HepG2 (cell line): ENCODE measurements around the gene FAM167B. TPM values are rescaled to one million over a fixed set of nuclear protein-coding genes. Genes with fewer than 3 reads are reported as not detected.

ENCODE experiments used
- ATAC-seq: fragments of 200-7000 bp; cut with Tn5 transposase; 3 replicates; pipeline ENCODE4 v1.9.1; 2020; ENCODE audit warnings: mild to moderate bottlenecking, moderate library complexity
- BruUV-seq: library from RNA; stranded (reverse); fragments of 400-500 nt; replicated peaks from 2 replicates; lab custom pipeline; 2021; lab: Mats Ljungman, UMichigan
- CTCF ChIA-PET: fragments of 300-600 bp; formaldehyde crosslinking; extraction: SDS; loops from one replicate; lab custom pipeline; 2021; ENCODE audit warnings: low total read pairs, inconsistent platforms, low intra/inter-chr PET ratio; lab: Yijun Ruan, JAX
- POLR2A ChIA-PET: fragments of 350-600 bp; sonication (Branson Sonifier 250); formaldehyde crosslinking; loops from one replicate; lab custom pipeline; 2020; ENCODE audit warnings: antibody characterized with exemption, inconsistent platforms; lab: Yijun Ruan, JAX
- DNase-seq: peaks from one replicate; pipeline ENCODE4 v3.0.0-alpha.2; 2015; ENCODE audit warnings: low spot score
- FAIRE-seq: peaks from 3 replicates; lab custom pipeline; 2011; peaks lifted over from hg19 to GRCh38; lab: Jason Lieb, UNC
- H2AFZ ChIP-seq: one replicate; pipeline ENCODE4 v1.6.1; 2011; ENCODE audit warnings: low read length, inconsistent platforms
- H3K27ac ChIP-seq: fragments of 300-600 bp; 3 replicates; pipeline ENCODE4 v1.8.0; 2011; ENCODE audit warnings: mixed run types, mild to moderate bottlenecking, mixed read lengths, low read length, inconsistent platforms; ENCODE audit not compliant: insufficient read depth; ENCODE audit errors: extremely low read length
- H3K27me3 ChIP-seq, 2 experiments: fragments of 200-600 bp in 1 of 2; 2 replicates in 1 of 2; 3 replicates in 1 of 2; pipeline versions ENCODE4 v1.6.0 to v1.8.0; 2011; ENCODE audit warnings: low read length in 2 of 2, mild to moderate bottlenecking in 2 of 2, moderate library complexity in 2 of 2, inconsistent platforms in 1 of 2; ENCODE audit not compliant: insufficient read depth in 2 of 2, control insufficient read depth in 1 of 2
- H3K36me3 ChIP-seq, 2 experiments: fragments of 200-600 bp in 1 of 2; replicated peaks in 1 of 2; 2 replicates in 1 of 2; 3 replicates in 1 of 2; pipeline versions ENCODE4 v1.5.1 to v1.8.0; 2011; ENCODE audit warnings: low read length in 2 of 2, inconsistent platforms in 1 of 2; ENCODE audit not compliant: insufficient read depth in 2 of 2, control insufficient read depth in 1 of 2
- H3K4me1 ChIP-seq: 2 replicates; pipeline ENCODE4 v1.5.1; 2012; ENCODE audit warnings: low read length, inconsistent platforms; ENCODE audit not compliant: insufficient read depth
- H3K4me2 ChIP-seq: 2 replicates; pipeline ENCODE4 v1.6.0; 2011; ENCODE audit warnings: low read depth, low read length, inconsistent platforms
- H3K4me3 ChIP-seq, 3 experiments: fragments of 200-600 bp in 1 of 3; sonication (generic), shearing (Covaris generic) in 1 of 3; replicated peaks in 1 of 3; 2 replicates each; pipeline ENCODE4 v1.5.1; 2011 to 2016; ENCODE audit warnings: low read length in 3 of 3, inconsistent platforms in 2 of 3, low read depth in 2 of 3, mild to moderate bottlenecking in 2 of 3, control low read depth in 1 of 3, mixed read lengths in 1 of 3; ENCODE audit not compliant: insufficient read depth in 1 of 3
- H3K79me2 ChIP-seq: one replicate; pipeline ENCODE4 v1.6.1; 2011; ENCODE audit warnings: low read length, inconsistent platforms; ENCODE audit not compliant: insufficient read depth
- H3K9ac ChIP-seq: 2 replicates; pipeline ENCODE4 v1.6.0; 2011; ENCODE audit warnings: mild to moderate bottlenecking, low read depth, low read length, inconsistent platforms; ENCODE audit not compliant: insufficient read depth
- H3K9me3 ChIP-seq: 2 replicates; pipeline ENCODE4 v1.5.1; 2012; ENCODE audit warnings: mild to moderate bottlenecking, low read length
- H4K20me1 ChIP-seq: 2 replicates; pipeline ENCODE4 v1.6.0; 2011; ENCODE audit warnings: inconsistent platforms, mild to moderate bottlenecking, low read length, moderate library complexity; ENCODE audit not compliant: insufficient read depth
- BRF2 ChIP-seq: sonication (generic); formaldehyde crosslinking; IDR thresholded peaks from 2 replicates; pipeline ENCODE4 v1.8.1; 2022; ENCODE audit warnings: mild to moderate bottlenecking, missing genetic modification reagents
- HIVEP1 ChIP-seq: sonication (generic); formaldehyde crosslinking; IDR thresholded peaks from 2 replicates; pipeline ENCODE4 v1.4.0; 2020; ENCODE audit warnings: mild to moderate bottlenecking, missing genetic modification reagents
- PRDM10 ChIP-seq: sonication (generic); formaldehyde crosslinking; IDR thresholded peaks from 2 replicates; pipeline ENCODE4 v1.4.0; 2020; ENCODE audit warnings: low read depth, missing genetic modification reagents
- ZSCAN30 ChIP-seq: sonication (generic); formaldehyde crosslinking; IDR thresholded peaks from 2 replicates; pipeline ENCODE4 v1.5.0; 2020; ENCODE audit warnings: mild to moderate bottlenecking, missing genetic modification reagents
- WGBS: methylation state at CpG from one replicate; pipeline ENCODE4 v1.1.6; 2017; ENCODE audit warnings: low lambda C conversion rate; 5-methylcytosine and 5-hydroxymethylcytosine counted together
- in situ Hi-C: cut with HindIII; loops from 2 replicates; pipeline ENCODE4 v1.10.0; 2017; ENCODE audit warnings: low pct_unique_long_range_greater_than_20kb; ENCODE audit not compliant: extremely low pct_ligation_motif_present
- intact Hi-C: fragments of 100-400 bp; cut with micrococcal nuclease; formaldehyde crosslinking; loops from one replicate; pipeline ENCODE4 v1.10.0; 2022; ENCODE audit not compliant: unreplicated experiment
- polyA plus RNA-seq, 8 experiments: library from polyadenylated mRNA; depleted of rRNA in 3 of 8; stranded (reverse) in 7 of 8; unstranded in 1 of 8; fragments of >200 nt; fragmentation: Illumina TruSeq in 4 of 8; extraction: Trizol in 4 of 8; gene quantifications; 2 replicates each; pipeline versions ENCODE4 v1.2.1 to v1.2.3, GENCODE V29; 2011 to 2016; ENCODE audit warnings: low read depth in 4 of 8, missing spikeins in 1 of 8, mixed read lengths in 1 of 8; ENCODE audit not compliant: insufficient read depth in 1 of 8
- total RNA-seq, 5 experiments: library from RNA; depleted of rRNA; stranded (reverse); fragments of >200 nt; fragmentation: Illumina TruSeq; extraction: Trizol; gene quantifications; 2 replicates each; pipeline ENCODE4 v1.2.3, GENCODE V29; 2016; ENCODE audit warnings: low read depth in 1 of 5

FAM167B gene
- total and polyA plus RNA-seq, 2 of the 13 experiments (the other 11 are each of a cell fraction or from before 2014, with no cell fraction given), result 0.15 to 0.70 TPM

GRCh38 chr1:32221581-32221979 lies 25.4 kb upstream of the FAM167B start:
- Histone ChIP-seq H3K4me3 (peak overlapping the region; percentile 82 to 89 (median 85)), H3K4me2 (peak overlapping the region; percentile 91), H3K36me3 (peaks cover 13 to 27% of the 10 kb centered on the region in 2 experiments; a peak in 4 of 5 replicates), H3K9me3 (no peaks in the 10 kb centered on the region), H3K4me1 (peaks cover 29% of the 10 kb centered on the region), H3K9ac (peak overlapping the region; percentile 91), H2AFZ (no peak overlapping the region), H3K27me3 (no peaks in the 10 kb centered on the region; a peak in 2 of 5 replicates), H4K20me1 (no peaks in the 10 kb centered on the region; the same call in 1 of the 2 replicates), H3K27ac (peak overlapping the region; percentile 69), H3K79me2 (peaks cover 29% of the 10 kb centered on the region)
- TF ChIP-seq HIVEP1 (no peak), BRF2 (CRISPR knock-in tag) (0 out of 2 replicates have a peak, but pooled peaks have one; percentile 28), PRDM10 (0 out of 2 replicates have a peak, but pooled peaks have one; percentile 0), ZSCAN30 (CRISPR knock-in tag) (no peak)
- intact Hi-C loops, result no loop called here
- POLR2A ChIA-PET, result interaction anchor here (0.9 to 1.8 kb wide), 3 partner anchors 30 to 70 kb away, joined by 3 to 4 read pairs (median 4); partner anchors contain the start of genes HDAC1, LCK and TXLNA
- BruUV-seq, result TSS peak; percentile 47
- CTCF ChIA-PET, result no interaction called here
- WGBS, result 0% methylated on average over 6 of the region's 13 CpGs
- ATAC-seq, result no peak
- in situ Hi-C loops, result no loop called here
- FAIRE-seq, result no peak
- no peak for DNase-seq
